RWPE2 (cell line): Measurements from ENCODE around the gene SCYL2.
"Not testable (repeated sequence)": the region's sequence is repeated elsewhere in the genome, so short reads cannot be mapped to it uniquely, and the experiment has no call there.

Experiments used
- ATAC-seq: fragments of 200-7000 bp; cut with Tn5 transposase; 3 replicates; pipeline ENCODE4 v1.9.1; 2021; ENCODE audit warnings: low read depth
- DNase-seq: peaks from one replicate; pipeline ENCODE4 v3.0.0-alpha.2; 2020; ENCODE audit warnings: low spot score
- H3K27ac ChIP-seq: fragments of 450-650 bp; 2 replicates; pipeline ENCODE4 v1.5.1; 2017; ENCODE audit warnings: mild to moderate bottlenecking; ENCODE audit not compliant: poor library complexity, severe bottlenecking
- H3K27me3 ChIP-seq: fragments of 250-450 bp; sonication (Bioruptor Pico); 2 replicates; pipeline ENCODE4 v1.5.1; 2021; ENCODE audit warnings: mild to moderate bottlenecking, moderate library complexity; ENCODE audit not compliant: insufficient read depth, poor library complexity, severe bottlenecking
- H3K36me3 ChIP-seq: fragments of 250-450 bp; sonication (Bioruptor Pico); 2 replicates; pipeline ENCODE4 v1.5.1; 2020; ENCODE audit warnings: low read depth, mild to moderate bottlenecking, moderate library complexity
- H3K4me1 ChIP-seq: fragments of 250-450 bp; sonication (Bioruptor Pico); 2 replicates; pipeline ENCODE4 v1.5.1; 2021; ENCODE audit warnings: mild to moderate bottlenecking, moderate library complexity; ENCODE audit not compliant: insufficient read depth, poor library complexity, severe bottlenecking
- H3K4me3 ChIP-seq: fragments of 250-450 bp; sonication (Bioruptor Pico); 2 replicates; pipeline ENCODE4 v1.5.1; 2021; ENCODE audit warnings: mild to moderate bottlenecking, moderate library complexity; ENCODE audit not compliant: severe bottlenecking
- H3K9me3 ChIP-seq: fragments of 250-450 bp; sonication (Bioruptor Pico); 2 replicates; pipeline ENCODE4 v1.5.1; 2021; ENCODE audit warnings: mild to moderate bottlenecking, moderate library complexity; ENCODE audit not compliant: severe bottlenecking
- CTCF ChIP-seq: fragments of 450-650 bp; IDR thresholded peaks from one replicate; pipeline ENCODE4 v1.5.1; 2017; ENCODE audit warnings: mild to moderate bottlenecking, moderate library complexity; ENCODE audit not compliant: poor library complexity, severe bottlenecking

Gene SCYL2

GRCh38 chr12:100268835-100269564 lies 2.0 kb downstream of the SCYL2 start:
- no peak for TF ChIP-seq CTCF
- Histone ChIP-seq H3K9me3 (no peaks in the 10 kb centered on the region), H3K4me1 (peaks cover 14% of the 10 kb centered on the region), H3K27ac (no peak overlapping the region), H3K4me3 (peak overlapping the region; percentile 86), H3K36me3 (peaks cover 8% of the 10 kb centered on the region), H3K27me3 (no peaks in the 10 kb centered on the region)
- no peak for ATAC-seq
- DNase-seq = no peak

- DNase-seq = no peak
- no peaks in the 10 kb centered on the region for H3K9me3 ChIP-seq
- peaks cover 24% of the 10 kb centered on the region for H3K36me3 ChIP-seq
- no peak overlapping the region for H3K4me3 ChIP-seq
- no peak for ATAC-seq
- no peak for TF ChIP-seq CTCF
- H3K27ac ChIP-seq = no peak overlapping the region
- H3K27me3 ChIP-seq = no peaks in the 10 kb centered on the region
- peaks cover 8% of the 10 kb centered on the region for H3K4me1 ChIP-seq
Observed at GRCh38 chr12:100273782-100274181, 6.8 kb downstream of the SCYL2 start.

- no peak for DNase-seq
- no peak for ATAC-seq
- Histone ChIP-seq H3K4me3 (no peak overlapping the region), H3K27me3 (no peaks in the 10 kb centered on the region), H3K4me1 (peaks cover 3% of the 10 kb centered on the region), H3K27ac (no peak overlapping the region), H3K36me3 (peaks cover 23% of the 10 kb centered on the region), H3K9me3 (no peaks in the 10 kb centered on the region)
- TF ChIP-seq CTCF = no peak
Observed at GRCh38 chr12:100274291-100274690, 7.3 kb downstream of the SCYL2 start.

GRCh38 chr12:100279159-100279558 lies 12.2 kb downstream of the SCYL2 start:
- TF ChIP-seq CTCF = no peak
- H3K9me3 ChIP-seq = peaks cover 3% of the 10 kb centered on the region
- H3K4me3 ChIP-seq = no peak overlapping the region
- H3K27me3 ChIP-seq = no peaks in the 10 kb centered on the region
- no peak for ATAC-seq
- peaks cover 32% of the 10 kb centered on the region for H3K36me3 ChIP-seq
- no peak overlapping the region for H3K27ac ChIP-seq
- no peak for DNase-seq
- H3K4me1 ChIP-seq = no peaks in the 10 kb centered on the region

- Histone ChIP-seq H3K9me3 (peaks cover 3% of the 10 kb centered on the region), H3K4me1 (no peaks in the 10 kb centered on the region), H3K36me3 (peaks cover 36% of the 10 kb centered on the region), H3K27ac (no peak overlapping the region), H3K27me3 (no peaks in the 10 kb centered on the region), H3K4me3 (no peak overlapping the region)
- ATAC-seq = no peak
- no peak for TF ChIP-seq CTCF
- DNase-seq = no peak
Observed at GRCh38 chr12:100279607-100280244, 12.7 kb downstream of the SCYL2 start.

- not testable (repeated sequence) for DNase-seq, H3K27ac ChIP-seq, ATAC-seq, H3K4me1 ChIP-seq, H3K27me3 ChIP-seq, H3K4me3 ChIP-seq, H3K9me3 ChIP-seq
- H3K36me3 ChIP-seq = peaks cover 28% of the 10 kb centered on the region
Observed at GRCh38 chr12:100284556-100284955, 17.6 kb downstream of the SCYL2 start.
